GM21576 (cell line): ENCODE results near the gene TCEANC2.
"Not testable (repeated sequence)": the region's sequence is repeated elsewhere in the genome, so short reads cannot be mapped to it uniquely, and the experiment has no call there.

Experiments used
- ATAC-seq: cut with Tn5 transposase; IDR thresholded peaks from one replicate; pipeline ENCODE4 v1.9.1; 2021; ENCODE audit warnings: mild to moderate bottlenecking, moderate library complexity; ENCODE audit not compliant: unreplicated experiment

TCEANC2 gene

DNA sequence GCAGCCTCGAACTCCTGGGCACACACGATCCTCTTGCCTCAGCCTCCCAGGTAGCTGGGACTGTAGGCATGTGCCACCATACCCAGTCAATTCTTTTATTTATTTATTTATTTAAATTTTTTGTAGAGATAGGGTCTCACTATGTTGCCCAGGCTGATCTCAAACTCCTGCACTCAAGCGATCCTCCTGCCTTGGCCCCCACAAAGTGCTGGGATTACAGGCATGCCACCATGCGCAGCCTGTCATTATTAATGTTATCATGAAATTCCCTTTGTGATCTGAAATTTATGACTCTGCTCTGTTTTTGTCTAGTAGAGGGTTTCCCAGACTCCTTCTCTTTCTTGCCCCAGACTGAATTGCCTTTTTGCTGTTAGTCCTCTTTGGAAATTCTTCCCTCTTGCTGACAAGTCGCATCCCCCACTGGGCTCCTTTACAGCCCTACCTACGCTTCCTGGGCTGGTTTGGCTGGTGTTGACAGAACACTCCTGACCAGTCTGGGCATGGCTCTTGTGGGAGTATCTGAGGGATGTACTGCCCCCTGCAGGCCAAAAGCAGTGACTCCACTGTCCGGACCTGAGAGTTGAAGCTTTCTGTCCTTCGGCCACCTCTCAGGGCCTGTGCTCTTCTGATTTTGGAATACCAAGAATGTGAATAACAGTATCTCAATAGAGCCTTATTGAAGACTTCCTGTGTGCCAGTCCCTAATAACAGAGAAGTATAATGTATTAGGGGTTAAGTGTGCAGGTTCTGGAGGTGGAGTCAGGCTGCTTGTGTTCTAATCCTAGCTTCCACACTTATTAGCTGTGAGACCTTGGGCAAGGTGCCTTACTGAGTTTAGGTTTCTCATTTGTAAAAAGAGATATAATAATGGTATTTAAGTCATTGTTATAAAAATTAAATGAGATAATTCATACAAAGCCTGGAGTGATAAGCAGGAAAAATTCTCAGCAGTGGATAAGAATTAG, 28.2 kb downstream of the TCEANC2 start:
- peak; percentile 80 for ATAC-seq

GRCh38 chr1:54084794-54085193, 31.4 kb downstream of the TCEANC2 start:
- no peak for ATAC-seq

DNA sequence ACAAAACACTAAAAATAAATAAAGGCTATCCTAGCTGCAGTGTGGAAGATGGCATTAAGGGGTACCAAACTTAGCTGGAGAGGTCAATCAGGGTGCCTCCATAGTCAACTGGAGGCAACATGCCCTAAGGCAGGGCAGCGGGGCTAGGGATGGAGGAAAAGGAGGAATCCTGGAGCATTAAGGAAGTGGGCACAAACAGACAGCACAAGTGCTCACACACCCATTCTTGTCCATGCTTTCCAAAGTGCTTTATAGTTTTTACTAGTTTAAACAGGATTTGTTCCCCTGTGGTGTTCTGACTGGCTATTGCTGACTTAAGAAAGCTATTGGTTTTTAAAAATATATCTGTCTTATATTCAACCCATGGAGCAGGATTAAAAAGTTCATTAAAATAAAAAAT, 33.3 kb downstream of the TCEANC2 start:
- ATAC-seq = no peak

GRCh38 chr1:54088385-54088784, 35.0 kb downstream of the TCEANC2 start:
- no peak for ATAC-seq

DNA sequence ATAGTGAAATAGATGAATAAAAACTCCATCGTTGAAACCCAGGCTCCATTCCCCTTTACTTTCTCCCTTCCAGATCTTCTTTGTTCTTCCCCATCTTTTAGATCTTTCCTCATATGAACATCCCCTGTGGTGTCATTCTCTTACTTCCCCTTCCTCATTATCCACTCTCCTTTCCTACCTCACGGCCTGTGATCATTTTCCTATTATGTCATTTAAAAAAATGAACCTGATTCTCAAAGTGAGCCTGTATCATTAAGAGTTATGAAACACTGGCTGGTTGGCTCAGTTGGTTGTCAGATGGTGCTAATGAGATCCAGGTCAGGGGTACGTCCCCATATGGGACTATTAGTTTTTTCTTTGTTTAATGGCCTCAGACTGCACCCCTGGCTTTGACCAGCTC, 38.3 kb downstream of the TCEANC2 start:
- no peak for ATAC-seq

DNA sequence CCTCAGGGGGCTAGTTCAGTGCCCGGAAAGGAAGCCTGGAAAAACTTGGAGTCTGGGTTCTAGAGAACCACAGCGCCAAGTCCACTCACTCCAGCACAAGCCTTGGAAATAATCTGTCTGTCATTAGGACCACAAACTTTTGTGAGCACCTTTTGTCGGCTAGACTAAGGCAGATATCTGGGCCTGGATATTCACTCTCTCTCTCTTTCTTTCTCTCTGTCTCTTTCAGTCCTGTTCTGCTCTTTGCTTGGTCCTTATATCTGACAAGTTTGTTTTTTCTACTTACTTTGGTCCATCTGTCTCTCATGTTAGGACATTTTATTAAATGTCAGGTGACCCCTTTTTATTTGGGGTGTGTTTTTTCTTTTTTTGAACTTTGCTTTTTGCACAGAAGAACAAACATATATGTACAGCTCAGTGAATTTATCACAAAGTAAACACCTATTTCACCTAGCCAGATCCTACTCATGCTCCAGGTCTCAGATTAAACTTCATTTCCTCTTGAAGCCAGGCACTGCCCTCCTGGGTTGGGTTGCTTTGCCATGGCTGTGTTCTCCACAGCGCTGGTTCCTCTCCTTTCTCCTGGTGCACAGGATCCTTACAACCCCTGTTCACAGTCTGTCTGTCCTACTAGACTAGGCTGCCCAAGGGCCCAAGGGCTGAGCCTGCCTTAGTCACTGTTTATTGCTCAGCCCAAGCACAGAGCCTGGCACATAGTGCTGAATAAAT, 40.8 kb downstream of the TCEANC2 start:
- no peak for ATAC-seq

DNA sequence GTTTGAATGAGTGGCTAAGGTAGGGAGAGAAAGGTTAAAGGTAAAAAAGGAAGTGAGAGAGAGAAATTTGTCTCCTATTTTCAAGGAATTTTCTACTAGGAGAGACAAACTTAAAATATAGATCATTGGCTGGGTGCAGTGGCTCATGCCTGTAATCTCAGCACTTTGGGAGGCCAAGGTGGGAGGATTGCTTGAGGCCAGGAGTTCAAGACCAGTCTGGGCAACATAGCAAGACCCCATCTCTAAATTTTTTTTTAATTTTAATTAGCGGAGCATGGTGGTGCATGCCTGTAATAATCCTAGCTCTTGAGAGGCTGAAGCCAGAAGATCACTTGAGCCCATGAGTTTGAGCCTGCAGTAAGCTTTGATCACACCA, 41.3 kb downstream of the TCEANC2 start:
- not testable (repeated sequence) for ATAC-seq

DNA sequence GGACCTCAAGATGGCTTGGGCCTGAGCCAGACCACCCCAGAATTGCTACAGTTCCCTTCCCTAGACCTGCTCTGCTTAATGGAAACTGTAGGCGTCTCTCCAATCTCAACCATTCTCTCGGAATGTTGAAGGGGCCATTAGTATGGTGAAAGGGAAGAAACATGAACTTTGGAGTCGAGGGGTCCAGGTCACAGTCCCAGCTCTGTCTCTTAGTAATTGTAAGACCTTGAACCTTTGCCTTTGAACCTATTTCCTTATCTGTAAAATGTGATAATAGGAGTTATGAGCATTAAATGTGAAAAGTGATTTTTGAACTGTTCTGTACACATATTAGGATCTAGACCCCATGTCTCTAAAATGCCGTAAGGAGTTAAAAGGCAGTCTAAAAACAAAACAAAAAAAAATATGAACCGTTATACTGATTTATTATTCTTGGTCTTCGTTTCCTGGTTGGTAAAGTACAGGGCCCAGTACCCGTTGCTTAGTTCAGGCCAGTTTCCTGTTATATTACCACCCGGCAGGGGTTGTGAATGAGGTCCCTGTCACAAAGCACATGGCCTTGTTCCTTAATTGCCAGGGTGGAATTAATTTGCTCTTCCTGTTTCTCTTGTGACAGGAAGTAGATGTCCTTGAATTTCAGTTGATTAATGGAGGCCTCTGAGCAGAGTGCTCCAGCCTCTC, 42.3 kb downstream of the TCEANC2 start:
- no peak for ATAC-seq

- no peak for ATAC-seq
Measured at GRCh38 chr1:54096227-54096876, 42.9 kb downstream of the TCEANC2 start.

- no peak for ATAC-seq
Measured at GRCh38 chr1:54096877-54097240, 43.5 kb downstream of the TCEANC2 start.

- ATAC-seq = no peak
Measured at GRCh38 chr1:54099061-54099610, 45.7 kb downstream of the TCEANC2 start.

- no peak for ATAC-seq
Measured at GRCh38 chr1:54100500-54100899, 47.1 kb downstream of the TCEANC2 start.

DNA sequence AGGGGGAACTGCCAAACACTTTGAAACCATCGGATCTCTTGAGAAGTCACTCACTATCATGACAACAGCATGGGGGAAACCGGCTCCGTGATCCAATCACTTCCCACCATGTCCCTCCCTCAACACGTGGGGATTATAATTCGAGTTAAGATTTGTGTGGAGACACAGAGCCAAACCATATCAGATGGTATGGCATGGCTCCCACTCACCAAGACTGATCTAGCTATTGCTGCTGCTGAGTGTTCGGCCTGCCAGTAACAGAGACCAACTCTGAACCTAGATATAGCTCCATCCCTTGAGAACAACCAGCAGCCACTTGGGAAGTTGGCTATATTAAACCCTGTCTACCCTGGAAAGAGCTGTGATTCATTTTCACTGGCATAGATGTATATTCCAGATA, 50.0 kb downstream of the TCEANC2 start:
- no peak for ATAC-seq

DNA sequence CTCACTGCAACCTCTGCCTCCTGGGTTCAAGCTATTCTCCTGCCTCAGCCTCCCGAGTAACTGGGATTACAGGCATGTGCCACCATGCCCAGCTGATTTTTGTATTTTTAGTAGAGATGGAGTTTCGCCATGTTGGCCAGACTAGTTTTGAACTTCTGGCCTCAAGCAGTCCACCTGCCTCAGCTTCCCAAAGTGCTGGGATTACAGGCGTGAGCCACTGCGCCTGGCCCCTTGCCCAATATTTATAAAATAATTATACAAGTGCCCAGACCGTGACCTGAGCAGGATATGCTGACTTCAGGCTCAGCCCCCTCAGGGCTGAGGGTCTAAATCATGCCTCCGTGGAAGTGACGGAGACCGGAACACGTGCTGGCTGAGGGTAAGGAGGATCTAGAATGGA, 51.2 kb downstream of the TCEANC2 start:
- not testable (repeated sequence) for ATAC-seq

DNA sequence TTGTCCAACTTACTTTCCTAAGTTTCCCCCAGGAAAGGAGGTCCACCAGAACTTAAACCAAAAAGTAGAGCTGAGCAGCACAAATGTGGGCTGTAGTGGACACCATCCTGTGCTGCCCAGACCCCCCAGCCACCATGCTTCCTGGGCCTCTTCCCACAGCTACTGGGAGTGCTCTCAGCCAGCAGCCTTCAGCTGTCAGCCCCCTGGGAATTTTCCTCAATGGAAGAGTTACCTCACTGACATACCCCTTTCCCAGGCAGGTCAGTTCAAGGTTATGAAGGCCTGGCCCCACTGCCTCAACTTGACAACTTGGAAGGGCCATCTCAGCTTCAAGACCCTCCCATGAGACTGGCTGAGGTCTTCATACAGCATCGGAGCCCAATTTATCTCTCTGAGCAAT, 51.7 kb downstream of the TCEANC2 start:
- no peak for ATAC-seq

DNA sequence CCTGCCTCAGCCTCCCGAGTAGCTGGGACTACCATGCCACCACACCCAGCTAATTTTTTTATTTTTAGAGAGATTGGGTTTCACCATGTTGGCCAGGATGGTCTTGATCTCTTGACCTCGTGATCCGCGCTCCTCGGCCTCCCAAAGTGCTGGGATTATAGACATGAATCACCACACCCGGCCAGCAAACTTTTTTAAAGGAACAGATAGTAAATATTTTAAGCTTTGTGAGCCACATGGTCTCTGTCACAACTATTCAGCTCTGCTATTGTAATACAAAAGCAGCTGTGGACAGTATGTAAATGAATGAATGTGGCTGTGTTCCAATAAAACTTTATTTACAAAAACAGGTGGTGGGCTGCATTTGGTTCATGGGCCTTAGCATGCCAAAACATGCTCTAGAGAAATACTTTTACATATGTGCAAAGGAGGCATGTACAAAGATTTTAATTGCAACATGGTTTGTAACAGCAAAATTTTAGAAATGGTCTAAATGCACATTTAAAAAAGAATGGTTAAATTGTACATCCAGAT, 52.4 kb downstream of the TCEANC2 start:
- no peak for ATAC-seq

DNA sequence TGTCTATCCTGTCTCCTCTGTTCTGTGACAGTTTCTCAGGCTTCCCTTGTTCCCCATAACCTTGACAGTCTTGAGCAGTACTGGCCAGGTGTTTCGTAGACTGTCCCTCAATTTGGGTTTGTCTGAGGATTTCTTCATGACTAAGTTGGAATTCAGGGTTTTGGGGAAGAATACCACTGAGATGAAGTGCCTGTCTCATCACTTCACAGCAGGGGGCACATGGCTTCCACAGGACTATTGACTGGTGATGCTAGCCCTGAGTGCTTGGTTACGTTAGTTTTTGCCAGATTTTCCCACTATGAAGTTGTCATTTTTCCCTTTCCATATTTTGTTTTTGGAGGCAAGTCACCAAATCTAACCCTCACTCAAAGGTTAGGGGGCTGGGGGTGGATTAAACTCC, 53.7 kb downstream of the TCEANC2 start:
- no peak for ATAC-seq

DNA sequence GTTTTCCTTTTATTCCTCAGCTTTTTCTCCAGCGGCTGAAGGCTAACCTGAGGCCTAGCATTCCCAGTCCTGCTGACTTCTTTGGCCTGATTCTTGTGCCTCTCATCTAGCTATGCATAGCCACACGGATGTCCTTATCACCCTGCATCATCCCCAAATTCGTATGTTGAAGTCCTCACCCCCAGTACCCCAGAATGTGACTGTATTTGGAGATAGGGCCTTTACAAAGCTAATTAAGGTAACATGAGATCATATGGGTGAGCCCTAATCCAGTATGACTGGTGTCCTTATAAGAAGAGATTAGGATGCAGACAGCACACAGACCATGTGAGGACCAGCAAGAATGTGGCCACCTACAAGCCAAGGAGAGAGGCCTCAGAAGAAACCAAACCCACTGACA, 54.7 kb downstream of the TCEANC2 start:
- ATAC-seq = no peak

DNA sequence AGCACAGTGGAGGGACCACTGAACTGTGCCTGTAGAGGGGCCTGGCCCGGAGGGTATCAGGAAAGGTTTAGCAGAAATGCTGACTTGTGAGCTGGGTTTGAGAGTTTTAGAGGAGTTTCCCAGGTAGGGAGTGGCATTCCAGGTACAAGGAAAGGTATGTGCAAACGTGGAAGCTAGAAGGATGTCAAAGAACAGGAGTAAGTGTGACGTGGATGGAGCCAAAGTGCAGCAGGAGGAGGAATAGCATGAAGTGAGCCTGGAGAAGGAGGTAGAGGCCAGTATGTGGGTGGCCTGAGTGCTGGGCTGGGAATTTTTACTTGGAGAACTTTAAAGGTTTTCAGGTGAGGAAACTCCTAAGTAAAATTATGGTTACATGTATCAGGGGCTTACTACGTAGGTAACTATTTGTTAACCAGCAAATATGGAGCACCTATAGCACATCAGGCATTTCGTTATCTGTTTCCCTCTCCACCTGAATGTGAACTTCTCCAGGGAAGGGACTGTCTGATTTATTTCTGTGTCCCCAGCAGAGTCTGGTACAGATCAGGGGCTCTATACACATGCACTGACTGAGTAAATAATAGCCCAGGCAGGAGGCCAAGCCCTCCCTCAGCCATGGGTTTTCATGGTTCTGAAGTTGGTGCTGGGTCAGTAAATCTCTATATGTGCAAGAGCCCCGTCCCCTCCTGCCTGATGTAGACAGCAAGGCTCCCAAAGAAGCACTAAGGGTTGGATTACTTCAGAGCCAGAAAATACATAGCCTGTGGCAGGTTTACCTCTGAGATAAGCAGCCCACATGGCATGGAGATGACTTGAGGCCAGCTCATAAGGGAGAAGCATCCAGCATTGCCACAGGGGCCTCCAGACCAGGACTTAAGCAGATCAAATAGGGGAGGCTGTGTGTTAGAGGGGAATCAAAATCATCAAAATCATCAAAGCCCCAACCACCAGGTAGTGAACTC, 56.0 kb downstream of the TCEANC2 start:
- ATAC-seq = no peak
